ENCODE data around the gene CRHR2.

GRCh38 chr7:30692882-30693281 is 10.6 kb upstream of the CRHR2 start:
- TF ChIP-seq, protein P1, sequence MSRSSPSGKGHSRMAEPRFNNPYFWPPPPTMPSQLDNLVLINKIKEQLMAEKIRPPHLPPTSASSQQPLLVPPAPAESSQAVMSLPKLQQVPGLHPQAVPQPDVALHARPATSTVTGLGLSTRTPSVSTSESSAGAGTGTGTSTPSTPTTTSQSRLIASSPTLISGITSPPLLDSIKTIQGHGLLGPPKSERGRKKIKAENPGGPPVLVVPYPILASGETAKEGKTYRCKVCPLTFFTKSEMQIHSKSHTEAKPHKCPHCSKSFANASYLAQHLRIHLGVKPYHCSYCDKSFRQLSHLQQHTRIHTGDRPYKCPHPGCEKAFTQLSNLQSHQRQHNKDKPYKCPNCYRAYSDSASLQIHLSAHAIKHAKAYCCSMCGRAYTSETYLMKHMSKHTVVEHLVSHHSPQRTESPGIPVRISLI (CRISPR knock-in tag; IDR thresholded peaks at IDR 0.05; ENCODE audit: borderline replicate concordance), result no peak
- TF ChIP-seq CTCF (CRISPR knock-in tag; IDR thresholded peaks at IDR 0.05) (no peak), ZNF670 (CRISPR knock-in tag; IDR thresholded peaks at IDR 0.05; ENCODE audit: borderline replicate concordance) (no peak), KDM3A (CRISPR knock-in tag; IDR thresholded peaks at IDR 0.05; ENCODE audit: low read depth) (no peak), ZNF776 (CRISPR knock-in tag; IDR thresholded peaks at IDR 0.05) (no peak), ZNF451 (CRISPR knock-in tag; IDR thresholded peaks at IDR 0.05) (no peak), ZNF326 (CRISPR knock-in tag; IDR thresholded peaks at IDR 0.05; ENCODE audit: borderline replicate concordance) (no peak), EP300 (IDR thresholded peaks at IDR 0.05; ENCODE audit: low read depth in 2 of 2, low read length in 2 of 2) (no peak), EP300 (CRISPR knock-in tag; IDR thresholded peaks at IDR 0.05; ENCODE audit: borderline replicate concordance) (no peak), MYC (CRISPR knock-in tag; IDR thresholded peaks at IDR 0.05; ENCODE audit: borderline replicate concordance) (no peak)
- TF ChIP-seq, protein P2, sequence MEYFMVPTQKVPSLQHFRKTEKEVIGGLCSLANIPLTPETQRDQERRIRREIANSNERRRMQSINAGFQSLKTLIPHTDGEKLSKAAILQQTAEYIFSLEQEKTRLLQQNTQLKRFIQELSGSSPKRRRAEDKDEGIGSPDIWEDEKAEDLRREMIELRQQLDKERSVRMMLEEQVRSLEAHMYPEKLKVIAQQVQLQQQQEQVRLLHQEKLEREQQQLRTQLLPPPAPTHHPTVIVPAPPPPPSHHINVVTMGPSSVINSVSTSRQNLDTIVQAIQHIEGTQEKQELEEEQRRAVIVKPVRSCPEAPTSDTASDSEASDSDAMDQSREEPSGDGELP (IDR thresholded peaks at IDR 0.05; ENCODE audit: borderline replicate concordance, low read depth), result no peak
